Fibroblast of the aortic adventitia (primary cell): ENCODE results near the gene GOLGA2. TPM values are rescaled to one million over a fixed set of nuclear protein-coding genes. Genes with fewer than 3 reads are reported as not detected.
A peak's percentile ranks its signal among the peaks of the same experiment; 100 is the strongest.

Source experiments
- DNase-seq: peaks from one replicate; pipeline ENCODE4 v3.0.0-alpha.2; 2010; ENCODE audit warnings: low read depth
- H3K4me3 ChIP-seq: 2 replicates; pipeline ENCODE4 v1.5.1; 2011; ENCODE audit warnings: low read depth, mild to moderate bottlenecking, control low read depth, low read length, moderate library complexity
- total RNA-seq: library from RNA; depleted of rRNA; stranded (reverse); fragments of >200 nt; gene quantifications from 2 replicates; pipeline ENCODE4 v1.2.3, GENCODE V29; 2012; ENCODE audit warnings: low replicate concordance
- TF ChIP-seq, protein P1 (sequence below): IDR thresholded peaks from 2 replicates; pipeline ENCODE4 v1.5.1; 2011; ENCODE audit warnings: mild to moderate bottlenecking, low read length, control low read depth, inconsistent platforms; ENCODE audit not compliant: insufficient read depth

The GOLGA2 gene
- total RNA-seq, 1 donor = 108 TPM

- peak; percentile 19 for DNase-seq
- no peak overlapping the region for H3K4me3 ChIP-seq
- TF ChIP-seq, protein P1, sequence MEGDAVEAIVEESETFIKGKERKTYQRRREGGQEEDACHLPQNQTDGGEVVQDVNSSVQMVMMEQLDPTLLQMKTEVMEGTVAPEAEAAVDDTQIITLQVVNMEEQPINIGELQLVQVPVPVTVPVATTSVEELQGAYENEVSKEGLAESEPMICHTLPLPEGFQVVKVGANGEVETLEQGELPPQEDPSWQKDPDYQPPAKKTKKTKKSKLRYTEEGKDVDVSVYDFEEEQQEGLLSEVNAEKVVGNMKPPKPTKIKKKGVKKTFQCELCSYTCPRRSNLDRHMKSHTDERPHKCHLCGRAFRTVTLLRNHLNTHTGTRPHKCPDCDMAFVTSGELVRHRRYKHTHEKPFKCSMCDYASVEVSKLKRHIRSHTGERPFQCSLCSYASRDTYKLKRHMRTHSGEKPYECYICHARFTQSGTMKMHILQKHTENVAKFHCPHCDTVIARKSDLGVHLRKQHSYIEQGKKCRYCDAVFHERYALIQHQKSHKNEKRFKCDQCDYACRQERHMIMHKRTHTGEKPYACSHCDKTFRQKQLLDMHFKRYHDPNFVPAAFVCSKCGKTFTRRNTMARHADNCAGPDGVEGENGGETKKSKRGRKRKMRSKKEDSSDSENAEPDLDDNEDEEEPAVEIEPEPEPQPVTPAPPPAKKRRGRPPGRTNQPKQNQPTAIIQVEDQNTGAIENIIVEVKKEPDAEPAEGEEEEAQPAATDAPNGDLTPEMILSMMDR = no peak
Measured at GRCh38 chr9:128304136-128304970, 28.5 kb upstream of the GOLGA2 start.

DNA sequence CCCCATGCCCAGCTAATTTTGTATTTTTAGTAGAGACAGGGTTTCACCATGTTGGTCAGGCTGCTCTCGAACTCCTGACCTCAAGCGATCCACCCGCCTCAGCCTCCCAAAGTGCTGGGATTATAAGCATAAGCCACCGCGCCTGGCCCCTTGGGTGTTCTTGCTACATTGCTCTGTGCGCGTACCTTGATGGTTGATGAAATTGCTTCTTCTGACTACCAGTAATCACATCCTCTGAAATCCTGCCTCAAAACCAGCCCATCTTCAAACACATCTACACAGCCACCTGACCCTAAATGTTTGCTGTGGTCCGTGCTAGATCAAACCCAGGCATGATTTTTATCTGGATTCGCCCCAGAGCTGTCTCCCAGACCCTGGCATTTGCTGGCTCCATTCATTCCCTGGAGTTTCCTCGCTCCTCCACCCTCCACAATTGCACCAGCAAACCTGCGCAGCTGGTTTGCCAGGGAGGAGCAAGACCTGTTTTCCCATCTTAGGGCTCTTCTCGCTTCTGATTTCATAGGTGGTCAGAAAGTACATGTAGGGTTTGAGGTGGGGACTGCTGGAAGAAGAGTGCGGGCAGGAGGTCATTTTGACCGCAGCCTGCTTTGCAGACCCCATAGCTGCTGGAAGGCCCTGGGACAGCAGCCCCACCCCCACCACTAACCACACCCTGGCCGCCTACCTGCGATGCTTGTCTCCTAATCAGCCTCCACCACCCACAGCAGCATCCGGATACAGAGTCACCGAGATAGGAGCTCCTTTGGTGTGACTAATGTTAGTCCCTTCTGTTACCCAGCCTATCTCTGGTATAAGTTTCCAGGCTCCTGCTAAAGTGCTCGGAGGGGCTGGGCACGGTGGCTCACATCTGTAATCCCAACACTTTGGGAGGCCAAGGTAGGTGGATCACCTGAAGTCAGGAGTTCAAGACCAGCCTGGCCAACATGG, 23.0 kb upstream of the GOLGA2 start:
- no peak for DNase-seq
- no peak overlapping the region for H3K4me3 ChIP-seq
- TF ChIP-seq, protein P1 = no peak

DNA sequence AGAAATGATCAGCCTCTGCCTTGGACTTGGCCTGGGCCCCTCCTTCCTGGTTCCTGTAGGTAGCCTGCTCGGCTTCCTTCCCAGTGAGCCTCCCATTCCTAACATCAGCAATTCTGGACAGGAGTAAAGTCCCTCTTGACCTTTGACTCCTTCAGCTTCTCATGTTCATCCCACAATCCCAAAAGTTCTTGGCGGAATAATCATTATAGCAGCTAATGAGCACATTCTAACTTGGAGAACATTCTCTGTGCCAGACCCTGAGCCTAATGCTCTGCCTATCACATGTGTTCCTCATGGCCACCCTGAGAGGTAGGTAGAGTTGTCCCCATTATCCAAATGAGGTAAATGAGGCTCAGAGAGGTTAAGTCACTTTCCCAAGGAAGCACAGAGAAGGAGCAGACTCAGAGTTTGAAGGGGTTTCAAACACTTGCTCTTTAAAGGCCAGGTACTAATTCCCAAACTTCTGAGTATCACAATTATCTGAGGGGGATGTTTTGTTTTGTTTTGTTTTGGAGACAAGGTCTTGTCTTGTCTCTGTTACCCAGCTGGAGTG, 21.5 kb upstream of the GOLGA2 start:
- no peak for DNase-seq
- H3K4me3 ChIP-seq = no peak overlapping the region
- TF ChIP-seq, protein P1 = no peak

DNA sequence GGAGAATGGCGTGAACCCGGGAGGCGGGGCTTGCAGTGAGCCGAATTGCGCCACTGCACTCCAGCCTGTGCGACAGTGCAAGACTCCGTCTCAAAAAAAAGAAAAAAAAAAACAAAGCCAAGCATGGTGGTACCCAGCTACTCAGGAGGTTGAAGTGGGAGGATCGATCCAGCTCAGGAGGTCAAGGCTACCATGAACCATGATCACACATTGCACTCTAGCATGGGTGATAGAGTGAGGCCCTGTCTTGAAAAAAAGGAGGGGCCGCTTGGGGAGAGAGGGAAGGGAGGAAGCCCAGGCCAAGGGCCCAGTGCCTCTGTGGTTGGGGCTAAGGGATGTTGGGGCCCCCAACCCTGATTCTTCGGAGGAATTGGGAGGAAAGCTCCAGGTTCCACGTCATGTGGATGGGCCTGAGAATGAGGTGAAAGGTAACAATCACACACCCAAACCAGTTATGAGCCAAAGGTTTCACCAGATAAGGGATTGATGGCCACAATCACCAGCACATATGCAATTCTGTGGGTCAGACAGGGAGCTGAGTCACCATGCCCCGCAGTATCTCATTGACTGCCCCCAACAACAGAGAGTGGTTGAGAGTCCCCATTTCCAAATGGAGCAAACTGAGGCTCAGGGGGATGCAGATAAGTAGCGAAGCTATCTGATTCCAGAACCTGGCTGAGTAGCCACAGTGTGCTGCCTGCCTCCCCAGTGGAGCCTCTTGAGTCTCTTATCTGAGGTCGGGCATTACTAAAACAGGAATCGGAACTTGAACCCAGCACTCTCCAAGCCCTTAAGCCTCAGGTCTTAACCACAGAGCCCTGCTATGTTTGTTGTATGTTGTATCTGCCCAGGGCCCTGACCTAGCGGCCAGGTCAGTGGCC, 20.8 kb upstream of the GOLGA2 start:
- no peak for DNase-seq
- TF ChIP-seq, protein P1 = no peak
- H3K4me3 ChIP-seq = no peak overlapping the region

DNA sequence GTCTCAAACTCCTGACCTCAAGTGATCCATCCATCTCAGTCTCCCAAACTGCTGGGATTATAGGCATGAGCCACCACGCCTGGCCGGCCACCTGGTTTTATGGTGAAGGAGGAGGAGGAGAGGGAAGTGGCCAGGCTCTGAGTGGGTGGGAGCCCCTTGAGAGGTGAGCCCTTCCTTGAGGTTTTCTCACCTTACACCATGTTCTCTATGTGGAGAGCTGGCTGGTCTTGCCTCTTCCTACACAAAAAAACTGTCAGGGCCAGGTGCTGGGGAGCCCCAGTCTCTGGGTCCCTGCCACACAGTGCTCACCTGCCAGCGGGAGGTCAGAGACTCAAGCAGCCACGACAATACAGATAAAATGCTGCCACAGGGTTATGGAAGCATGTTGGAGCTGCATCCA, 18.3 kb upstream of the GOLGA2 start:
- H3K4me3 ChIP-seq = no peak overlapping the region
- no peak for DNase-seq
- TF ChIP-seq, protein P1 = no peak

GRCh38 chr9:128293091-128293490, 17.3 kb upstream of the GOLGA2 start:
- H3K4me3 ChIP-seq = no peak overlapping the region
- TF ChIP-seq, protein P1 = no peak
- DNase-seq = no peak
